GM10248 (cell line): ENCODE data around the gene MRPL24.

ENCODE experiments used
- CTCF ChIA-PET: fragments of 300-600 bp; sonication (Branson Sonifier 250); formaldehyde crosslinking; extraction: SDS; loops from one replicate; lab custom pipeline; 2021; ENCODE audit warnings: antibody characterized with exemption; lab: Yijun Ruan, JAX
- POLR2A ChIA-PET: fragments of 350-650 bp; sonication (Branson Sonifier 250); formaldehyde crosslinking; extraction: SDS; loops from one replicate; lab custom pipeline; 2020; ENCODE audit warnings: antibody characterized with exemption; lab: Yijun Ruan, JAX
- DNase-seq: peaks from one replicate; pipeline ENCODE4 v3.0.0; 2012; ENCODE audit errors: extremely low spot score
- CTCF ChIP-seq: IDR thresholded peaks from 2 replicates; pipeline ENCODE4 v1.5.1; 2012; ENCODE audit warnings: mild to moderate bottlenecking, low read depth; ENCODE audit errors: extremely low read depth, missing control alignments, control extremely low read depth

Gene MRPL24

GRCh38 chr1:156721535-156721934, 19.4 kb downstream of the MRPL24 start:
- ChIA-PET CTCF (interaction anchor here (0.7 to 27.7 kb wide), 10 partner anchors 10 to 139 kb away, joined by 3 to 597 read pairs (median 4); partner anchors contain the start of genes CRABP2, NES and NTRK1), POLR2A (interaction anchor here (0.5 to 0.7 kb wide), 3 partner anchors 69 to 221 kb away, joined by 4 to 5 read pairs (median 4); partner anchors contain the start of gene MEF2D)
- no peak for DNase-seq
- TF ChIP-seq CTCF, result no peak

- TF ChIP-seq CTCF, result no peak
- ChIA-PET POLR2A (interaction anchor here (0.5 kb wide), 2 partner anchors 142 to 221 kb away, joined by 4 to 5 read pairs; partner anchors contain the start of gene MEF2D), CTCF (interaction anchor here (1.0 to 27.7 kb wide), 8 partner anchors 10 to 139 kb away, joined by 3 to 597 read pairs (median 8); partner anchors contain the start of genes CRABP2, NES and NTRK1)
- DNase-seq, result no peak
Measured at GRCh38 chr1:156721131-156721530, 19.8 kb downstream of the MRPL24 start.

GRCh38 chr1:156717351-156717750, 23.5 kb downstream of the MRPL24 start:
- ChIA-PET POLR2A (no interaction called here), CTCF (interaction anchor here (1.9 to 27.7 kb wide), 4 partner anchors 10 to 92 kb away, joined by 4 to 597 read pairs (median 80); partner anchors contain the start of genes CRABP2, ISG20L2, METTL25B and NES)
- DNase-seq, result no peak

GRCh38 chr1:156714830-156715229, 26.1 kb downstream of the MRPL24 start:
- CTCF ChIA-PET, result interaction anchor here (0.9 to 27.7 kb wide), 8 partner anchors 9 to 145 kb away, joined by 3 to 597 read pairs (median 5); partner anchors contain the start of genes CRABP2, INSRR, ISG20L2 and METTL25B
- POLR2A ChIA-PET, result interaction anchor here (1.4 kb wide), 1 partner anchor 11 kb away, joined by 4 read pairs; no protein-coding TSS in a partner anchor
- DNase-seq, result no peak
- TF ChIP-seq CTCF, result no peak

More at GRCh38 chr1:156717351-156717750, 23.5 kb downstream of the MRPL24 start:
- TF ChIP-seq CTCF, result no peak

GRCh38 chr1:156712626-156713025, 28.3 kb downstream of the MRPL24 start:
- POLR2A ChIA-PET, result no interaction called here
- no peak for TF ChIP-seq CTCF
- DNase-seq, result no peak

GRCh38 chr1:156711011-156711817, 29.7 kb downstream of the MRPL24 start:
- no peak for TF ChIP-seq CTCF
- no peak for DNase-seq
- ChIA-PET POLR2A (no interaction called here), CTCF (interaction anchor here (0.8 to 27.7 kb wide), 8 partner anchors 9 to 149 kb away, joined by 3 to 597 read pairs (median 6); partner anchors contain the start of genes ISG20L2, METTL25B, NES and NTRK1)

More at GRCh38 chr1:156712626-156713025, 28.3 kb downstream of the MRPL24 start:
- CTCF ChIA-PET, result interaction anchor here (1.1 to 27.7 kb wide), 7 partner anchors 15 to 178 kb away, joined by 3 to 597 read pairs (median 6); partner anchors contain the start of genes ISG20L2, METTL25B, NES and NTRK1
